PFSK-1 (cell line): ENCODE measurements around the gene DKKL1.

Experiments
- FOXP2 ChIP-seq: optimal IDR thresholded peaks from 2 replicates; pipeline ENCODE3; 2011; ENCODE audit warnings: borderline replicate concordance, control low read depth, inconsistent platforms; ENCODE audit not compliant: insufficient read depth; ENCODE audit errors: extremely low read length, extremely low read depth
- POLR2AphosphoS5 ChIP-seq: IDR thresholded peaks from 2 replicates; pipeline ENCODE4 v1.6.1; 2012; ENCODE audit warnings: low read depth, mild to moderate bottlenecking, control low read depth, low read length, moderate library complexity
- SIN3A ChIP-seq: IDR thresholded peaks from 2 replicates; pipeline ENCODE4 v1.6.1; 2012; ENCODE audit warnings: mild to moderate bottlenecking, low read length, moderate library complexity, borderline replicate concordance; ENCODE audit not compliant: insufficient read depth
- TAF1 ChIP-seq: IDR thresholded peaks from 2 replicates; pipeline ENCODE4 v1.6.1; 2012; ENCODE audit warnings: low read length, control low read depth, borderline replicate concordance; ENCODE audit not compliant: insufficient read depth
- TF ChIP-seq, protein P1 (sequence below), 2 experiments: IDR thresholded peaks; 2 replicates each; pipeline versions ENCODE4 v1.6.1 to v1.8.0; 2011 to 2012; ENCODE audit warnings: low read depth in 2 of 2, low read length in 2 of 2, control low read depth in 1 of 2, inconsistent platforms in 1 of 2, mild to moderate bottlenecking in 1 of 2, moderate library complexity in 1 of 2; ENCODE audit not compliant: insufficient read depth in 1 of 2

DNA sequence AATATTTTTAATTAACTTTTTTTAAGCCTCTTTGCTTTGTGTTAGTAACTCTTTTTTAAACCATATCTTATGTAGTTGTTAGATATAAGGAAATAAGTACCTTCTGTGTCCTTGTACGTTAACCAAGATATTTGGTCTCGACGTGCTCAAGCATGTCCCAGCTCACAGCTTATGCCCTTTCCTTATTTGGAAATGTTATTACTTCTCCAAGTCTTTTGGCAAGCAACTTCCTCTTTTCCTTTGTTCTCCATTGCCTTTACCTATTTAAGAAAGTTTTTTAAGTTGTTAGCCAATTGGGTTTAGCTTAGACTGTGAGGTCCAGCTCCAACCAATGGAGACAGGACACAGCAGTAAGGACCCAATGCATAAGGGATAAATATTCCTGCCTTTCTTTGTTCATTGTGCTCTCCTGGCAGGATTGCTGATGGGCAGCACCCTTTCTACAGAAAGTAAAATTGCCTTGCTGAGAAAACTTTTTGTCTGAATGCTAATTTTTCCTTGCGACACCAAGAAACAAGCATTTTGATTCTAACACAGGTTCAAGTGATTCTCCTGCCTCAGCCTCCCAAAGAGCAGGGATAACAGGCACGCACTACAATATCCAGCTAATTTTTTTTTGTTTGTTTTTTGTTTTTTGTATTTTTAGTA is 5.2 kb downstream of the DKKL1 start:
- TF ChIP-seq POLR2AphosphoS5 = no peak
- TF ChIP-seq, protein P1, sequence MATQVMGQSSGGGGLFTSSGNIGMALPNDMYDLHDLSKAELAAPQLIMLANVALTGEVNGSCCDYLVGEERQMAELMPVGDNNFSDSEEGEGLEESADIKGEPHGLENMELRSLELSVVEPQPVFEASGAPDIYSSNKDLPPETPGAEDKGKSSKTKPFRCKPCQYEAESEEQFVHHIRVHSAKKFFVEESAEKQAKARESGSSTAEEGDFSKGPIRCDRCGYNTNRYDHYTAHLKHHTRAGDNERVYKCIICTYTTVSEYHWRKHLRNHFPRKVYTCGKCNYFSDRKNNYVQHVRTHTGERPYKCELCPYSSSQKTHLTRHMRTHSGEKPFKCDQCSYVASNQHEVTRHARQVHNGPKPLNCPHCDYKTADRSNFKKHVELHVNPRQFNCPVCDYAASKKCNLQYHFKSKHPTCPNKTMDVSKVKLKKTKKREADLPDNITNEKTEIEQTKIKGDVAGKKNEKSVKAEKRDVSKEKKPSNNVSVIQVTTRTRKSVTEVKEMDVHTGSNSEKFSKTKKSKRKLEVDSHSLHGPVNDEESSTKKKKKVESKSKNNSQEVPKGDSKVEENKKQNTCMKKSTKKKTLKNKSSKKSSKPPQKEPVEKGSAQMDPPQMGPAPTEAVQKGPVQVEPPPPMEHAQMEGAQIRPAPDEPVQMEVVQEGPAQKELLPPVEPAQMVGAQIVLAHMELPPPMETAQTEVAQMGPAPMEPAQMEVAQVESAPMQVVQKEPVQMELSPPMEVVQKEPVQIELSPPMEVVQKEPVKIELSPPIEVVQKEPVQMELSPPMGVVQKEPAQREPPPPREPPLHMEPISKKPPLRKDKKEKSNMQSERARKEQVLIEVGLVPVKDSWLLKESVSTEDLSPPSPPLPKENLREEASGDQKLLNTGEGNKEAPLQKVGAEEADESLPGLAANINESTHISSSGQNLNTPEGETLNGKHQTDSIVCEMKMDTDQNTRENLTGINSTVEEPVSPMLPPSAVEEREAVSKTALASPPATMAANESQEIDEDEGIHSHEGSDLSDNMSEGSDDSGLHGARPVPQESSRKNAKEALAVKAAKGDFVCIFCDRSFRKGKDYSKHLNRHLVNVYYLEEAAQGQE (IDR thresholded peaks at IDR 0.05; ENCODE audit: insufficient read depth in 1 of 2, low read depth in 2 of 2, low read length in 2 of 2) = no peak
- no peak for TF ChIP-seq TAF1
- no peak for TF ChIP-seq SIN3A
- TF ChIP-seq FOXP2 = no peak
